LNCaP clone FGC (cell line): Measurements from ENCODE around the gene DAB2.

Experiments used
- DNase-seq: peaks from one replicate; pipeline ENCODE4 v3.0.0-alpha.2; 2011; ENCODE audit warnings: low read depth
- H3K4me3 ChIP-seq: 2 replicates; pipeline ENCODE4 v1.5.1; 2011; ENCODE audit warnings: mild to moderate bottlenecking, low read depth, low read length, control low read depth
- TF ChIP-seq, protein P1 (sequence below): IDR thresholded peaks from 2 replicates; pipeline ENCODE4 v1.5.1; 2012; ENCODE audit warnings: mild to moderate bottlenecking; ENCODE audit not compliant: control insufficient read depth, insufficient read depth; ENCODE audit errors: extremely low read depth

DAB2 gene

DNA sequence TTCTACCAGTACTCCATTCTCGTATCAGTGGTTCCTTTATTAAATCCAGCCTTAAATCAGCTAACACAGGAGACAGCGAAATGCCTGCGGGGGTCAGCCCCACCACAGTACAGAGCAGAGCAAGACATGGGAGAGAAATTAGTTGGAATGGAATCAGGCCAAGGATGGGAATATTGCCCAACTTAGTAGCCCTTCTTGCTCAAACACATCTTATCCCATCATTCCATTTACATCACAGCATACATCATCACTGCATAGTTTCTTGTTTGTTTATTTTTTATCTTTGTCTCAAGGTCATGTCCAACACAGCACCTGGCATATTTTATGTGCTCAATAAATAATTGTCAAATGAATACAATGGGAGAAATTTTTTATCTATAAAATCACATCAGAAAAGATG, 34.3 kb upstream of the DAB2 start:
- no peak overlapping the region for H3K4me3 ChIP-seq
- DNase-seq, result no peak
- TF ChIP-seq, protein P1, sequence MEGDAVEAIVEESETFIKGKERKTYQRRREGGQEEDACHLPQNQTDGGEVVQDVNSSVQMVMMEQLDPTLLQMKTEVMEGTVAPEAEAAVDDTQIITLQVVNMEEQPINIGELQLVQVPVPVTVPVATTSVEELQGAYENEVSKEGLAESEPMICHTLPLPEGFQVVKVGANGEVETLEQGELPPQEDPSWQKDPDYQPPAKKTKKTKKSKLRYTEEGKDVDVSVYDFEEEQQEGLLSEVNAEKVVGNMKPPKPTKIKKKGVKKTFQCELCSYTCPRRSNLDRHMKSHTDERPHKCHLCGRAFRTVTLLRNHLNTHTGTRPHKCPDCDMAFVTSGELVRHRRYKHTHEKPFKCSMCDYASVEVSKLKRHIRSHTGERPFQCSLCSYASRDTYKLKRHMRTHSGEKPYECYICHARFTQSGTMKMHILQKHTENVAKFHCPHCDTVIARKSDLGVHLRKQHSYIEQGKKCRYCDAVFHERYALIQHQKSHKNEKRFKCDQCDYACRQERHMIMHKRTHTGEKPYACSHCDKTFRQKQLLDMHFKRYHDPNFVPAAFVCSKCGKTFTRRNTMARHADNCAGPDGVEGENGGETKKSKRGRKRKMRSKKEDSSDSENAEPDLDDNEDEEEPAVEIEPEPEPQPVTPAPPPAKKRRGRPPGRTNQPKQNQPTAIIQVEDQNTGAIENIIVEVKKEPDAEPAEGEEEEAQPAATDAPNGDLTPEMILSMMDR, result no peak

DNA sequence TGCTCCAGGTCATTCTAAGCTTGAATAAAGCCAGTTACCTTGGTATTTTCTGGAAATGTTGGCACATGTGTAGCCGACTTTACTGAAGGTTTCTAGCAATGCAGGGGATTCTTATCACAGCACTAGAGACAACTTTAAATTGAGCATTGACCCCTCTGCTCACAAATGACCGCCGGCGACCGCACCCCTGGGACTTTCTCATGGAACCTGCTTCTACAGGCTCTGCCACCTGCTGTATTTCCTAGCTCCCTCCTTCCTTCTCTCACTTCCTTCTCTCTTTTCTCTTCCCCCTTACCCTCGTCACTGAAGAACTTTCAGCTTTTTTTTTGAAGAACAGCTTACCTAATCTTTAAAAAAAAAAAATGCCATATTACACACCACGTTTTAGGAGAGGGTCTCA, 30.9 kb upstream of the DAB2 start:
- TF ChIP-seq, protein P1, result no peak
- DNase-seq, result no peak
- no peak overlapping the region for H3K4me3 ChIP-seq

DNA sequence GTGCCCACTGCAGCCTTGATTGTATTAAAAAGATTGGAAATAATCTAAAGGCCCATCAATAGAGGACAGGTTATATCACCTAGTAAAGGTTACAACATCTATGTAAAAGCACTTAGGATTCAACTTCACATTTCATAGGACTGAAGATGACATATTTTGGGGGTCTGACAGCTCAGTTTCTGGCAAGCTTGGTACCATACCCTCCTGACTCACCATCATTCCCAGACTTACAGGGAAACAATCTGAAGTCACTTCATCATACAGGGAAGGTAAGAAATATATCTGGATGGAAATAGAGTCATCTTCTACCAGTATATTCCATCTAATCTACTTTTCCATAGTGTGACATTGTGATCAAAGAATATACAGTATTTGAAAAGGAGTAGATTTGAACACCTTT, 28.8 kb upstream of the DAB2 start:
- TF ChIP-seq, protein P1, result no peak
- no peak overlapping the region for H3K4me3 ChIP-seq
- no peak for DNase-seq

DNA sequence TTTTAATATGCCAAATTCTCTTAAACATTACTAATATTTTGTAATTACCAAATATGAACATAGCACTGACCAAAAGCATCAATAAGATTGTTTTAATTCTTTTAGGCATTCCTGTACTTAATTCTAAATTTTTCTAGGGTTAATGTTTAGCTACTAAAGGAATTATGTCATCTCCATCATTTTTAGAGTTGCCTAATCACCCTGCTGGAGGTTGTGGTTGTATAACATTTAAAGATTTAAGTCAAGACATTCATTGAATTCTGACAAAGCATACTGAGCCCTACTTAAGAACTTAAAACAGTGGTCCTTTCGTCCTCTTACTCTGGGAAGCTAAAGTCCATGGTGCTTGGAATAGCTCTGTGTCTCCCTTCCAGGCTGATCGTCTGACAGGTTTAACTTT, 28.1 kb upstream of the DAB2 start:
- DNase-seq, result no peak
- no peak overlapping the region for H3K4me3 ChIP-seq
- TF ChIP-seq, protein P1, result no peak

DNA sequence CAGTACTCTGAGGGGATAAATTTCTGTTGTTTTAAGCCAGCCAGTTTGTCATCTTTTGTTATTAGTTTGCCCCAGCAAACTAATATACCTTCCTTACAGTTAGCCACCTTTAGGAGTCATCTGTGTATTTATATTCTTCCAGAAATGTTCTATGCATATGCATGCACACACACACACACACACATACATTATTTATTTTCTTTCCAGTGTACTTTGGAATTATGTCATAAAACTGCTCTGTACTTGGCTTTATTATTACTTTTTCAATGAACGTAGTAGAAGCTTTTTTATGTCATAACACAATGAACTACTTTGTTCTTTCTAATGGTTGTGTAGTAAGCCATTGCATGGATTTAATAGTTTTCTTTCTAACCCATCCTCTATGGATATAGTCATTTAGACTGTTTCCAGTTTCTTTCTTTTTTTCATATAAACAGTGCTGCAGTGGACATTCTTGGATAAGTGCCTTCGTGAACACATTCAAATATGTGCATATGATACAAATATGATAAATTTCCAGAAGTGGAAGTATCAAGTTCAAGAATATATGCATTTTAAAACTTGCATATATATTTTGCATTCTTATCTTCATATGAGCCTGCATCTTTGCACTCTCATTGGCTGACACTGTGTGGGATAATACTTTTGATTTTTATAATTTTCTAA, 26.6 kb upstream of the DAB2 start:
- TF ChIP-seq, protein P1, result no peak
- H3K4me3 ChIP-seq, result no peak overlapping the region
- no peak for DNase-seq

DNA sequence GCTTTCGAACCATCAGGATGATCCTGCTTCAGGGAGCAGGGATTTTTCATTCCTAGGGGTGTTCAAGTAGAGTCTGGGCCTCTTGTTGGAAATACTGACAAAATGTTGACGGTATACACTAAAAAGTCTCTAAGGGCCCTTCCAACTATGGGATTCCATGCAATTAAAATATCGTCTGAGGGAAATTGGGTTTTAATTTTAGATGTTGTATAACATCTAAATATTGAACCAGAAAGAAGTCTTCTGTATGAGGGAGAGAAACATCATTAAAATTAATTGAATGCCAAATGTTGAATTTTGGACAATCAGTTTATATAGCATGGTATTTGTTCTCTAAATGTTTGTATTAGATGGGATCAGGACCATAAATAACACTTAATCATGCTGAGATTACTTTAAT, 25.7 kb upstream of the DAB2 start:
- TF ChIP-seq, protein P1, result no peak
- DNase-seq, result no peak
- H3K4me3 ChIP-seq, result no peak overlapping the region

DNA sequence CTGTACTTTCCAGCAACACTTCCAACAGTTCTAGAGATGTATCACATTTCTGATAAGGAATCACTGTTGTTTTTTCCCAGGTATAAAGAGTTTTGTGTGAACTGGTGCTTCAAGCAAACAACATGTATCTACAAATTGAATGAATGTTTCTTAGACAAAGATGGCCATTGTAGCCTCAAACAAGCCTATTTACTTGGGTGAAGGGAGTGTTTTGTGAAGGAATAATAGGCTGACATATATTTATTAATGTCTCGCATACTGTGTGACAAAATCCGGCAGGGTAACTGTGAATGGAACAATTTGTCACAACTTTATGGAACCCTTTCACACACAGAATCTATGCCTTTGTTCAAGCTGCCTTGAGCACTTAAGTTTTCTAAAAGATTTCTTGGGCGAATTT, 24.8 kb upstream of the DAB2 start:
- no peak for DNase-seq
- TF ChIP-seq, protein P1, result no peak
- no peak overlapping the region for H3K4me3 ChIP-seq
